ENCODE measurements around the gene RAC2.

The RAC2 gene

DNA sequence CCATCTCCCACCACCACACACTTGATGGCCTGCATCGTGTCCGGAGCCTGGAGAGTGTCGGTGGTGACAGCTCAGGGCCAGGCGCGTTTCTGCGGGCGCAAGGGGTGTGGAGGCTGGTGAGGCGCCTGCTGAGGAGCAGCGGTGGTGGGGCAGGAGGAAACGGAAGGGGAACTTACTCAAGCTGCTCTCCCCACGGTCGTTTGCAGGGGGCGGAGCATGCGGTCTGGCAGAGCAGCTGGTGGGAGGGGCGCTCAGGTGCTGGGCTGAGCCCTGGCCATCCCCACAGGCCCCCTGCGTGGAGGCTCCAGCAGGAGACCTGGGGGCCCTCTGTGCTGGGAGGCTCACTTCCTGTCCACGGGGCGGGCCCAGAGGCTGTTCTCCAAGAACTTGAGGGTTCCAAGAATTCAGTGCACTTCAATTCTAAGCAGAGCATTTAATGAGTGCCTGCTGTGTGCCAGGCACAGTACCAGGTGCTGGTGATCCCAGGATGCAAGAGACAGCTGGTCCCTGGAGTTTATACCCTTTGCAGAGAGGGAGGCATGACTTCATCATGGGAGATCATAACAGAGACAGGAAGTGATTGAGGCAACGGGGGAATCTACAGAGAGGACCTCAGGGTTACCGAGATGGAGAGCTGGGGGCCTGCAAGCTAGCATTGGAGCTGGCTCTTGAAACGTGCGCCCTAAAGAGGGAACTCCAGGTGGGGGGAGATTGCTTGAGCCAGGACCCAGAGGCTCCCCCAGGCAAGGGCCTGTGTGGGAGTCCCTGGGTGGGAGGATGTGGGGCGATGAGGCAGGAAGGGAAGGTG is at the start of gene RAC2:
TSS of gene RAC2 (minus strand) at position 156 of the 808 bp plus-strand sequence. CDS start at position 35, 121 bp downstream.
- DNase-seq (ENCODE audit: insufficient read length, low spot score) = no peak
- peak; percentile 98 for FAIRE-seq

DNA sequence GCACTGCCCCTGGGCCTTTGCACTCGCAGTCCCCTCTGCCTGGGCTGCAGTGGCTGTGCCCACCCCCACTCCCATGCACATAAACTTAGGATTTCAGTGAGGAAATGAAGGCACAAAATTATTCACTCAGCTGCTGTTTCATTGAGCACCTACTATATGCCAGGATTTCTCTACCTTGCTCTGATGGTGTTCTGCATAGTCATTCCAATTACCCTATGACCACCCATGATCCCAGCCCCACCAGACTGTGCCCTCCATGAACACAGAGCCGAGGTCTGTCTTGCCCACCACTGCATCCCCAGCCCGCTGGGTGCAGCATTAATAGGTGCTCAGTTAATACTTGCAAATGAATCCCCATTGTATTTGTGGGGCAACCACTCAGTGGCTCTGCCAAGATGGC is 49.1 kb upstream of the RAC2 start:
- FAIRE-seq (no peak), DNase-seq (ENCODE audit: insufficient read length, low spot score) (no peak)

DNA sequence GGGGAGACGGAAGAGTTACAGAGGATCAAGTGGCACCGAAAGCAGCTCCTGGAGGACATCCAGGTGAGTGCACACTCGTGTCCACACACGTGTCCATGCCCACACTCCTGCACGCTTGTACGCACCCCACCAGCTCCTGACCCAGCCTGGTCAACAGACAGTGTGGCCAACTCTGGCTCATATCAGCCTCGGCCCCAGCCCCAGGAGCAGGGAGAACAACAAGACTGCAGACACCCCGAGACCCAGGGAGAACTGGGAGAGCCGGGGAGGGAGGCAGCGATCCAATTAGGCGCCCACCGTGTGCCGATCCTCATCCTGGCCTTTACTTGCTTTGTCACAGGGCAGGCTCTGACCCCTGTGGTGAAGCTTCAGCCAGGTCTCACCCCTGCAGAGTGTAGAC is 48.6 kb upstream of the RAC2 start:
- FAIRE-seq (no peak), DNase-seq (ENCODE audit: insufficient read length, low spot score) (no peak)

DNA sequence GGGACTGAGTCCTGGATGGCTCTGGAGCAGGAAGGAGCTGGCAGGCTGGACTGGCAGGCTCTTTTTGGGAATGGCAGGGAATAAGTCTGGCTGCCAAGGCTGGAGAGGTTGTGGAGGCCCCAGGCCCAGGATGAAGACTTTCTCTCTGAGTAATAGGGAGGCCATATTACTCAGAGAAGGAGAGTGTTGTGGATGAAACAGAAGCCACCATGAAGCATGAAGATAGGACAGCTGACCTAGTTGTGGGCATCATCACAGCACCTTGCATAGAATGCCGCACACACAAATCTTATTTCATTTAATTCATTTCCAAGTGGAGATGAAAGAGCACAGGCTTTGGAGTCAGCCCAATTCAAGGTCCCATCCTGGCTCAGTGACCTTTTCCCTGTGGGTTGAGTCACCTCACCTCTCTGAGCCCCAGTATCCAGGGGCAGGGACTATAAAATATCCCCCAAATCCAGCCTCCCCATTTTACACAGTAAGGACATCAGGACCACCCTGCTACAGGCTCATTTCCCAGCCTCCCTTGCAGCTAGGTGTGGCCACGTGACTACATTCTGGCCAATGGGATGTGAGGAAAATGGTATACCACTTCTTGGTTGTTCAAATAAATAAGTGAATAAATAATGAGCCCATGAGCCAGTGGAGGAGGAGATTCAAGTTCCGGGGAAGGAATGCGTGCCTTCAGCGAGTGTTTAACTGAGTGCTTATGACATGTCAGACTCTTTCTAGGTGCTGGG is 47.7 kb upstream of the RAC2 start:
- FAIRE-seq (no peak), DNase-seq (ENCODE audit: insufficient read length, low spot score) (no peak)

DNA sequence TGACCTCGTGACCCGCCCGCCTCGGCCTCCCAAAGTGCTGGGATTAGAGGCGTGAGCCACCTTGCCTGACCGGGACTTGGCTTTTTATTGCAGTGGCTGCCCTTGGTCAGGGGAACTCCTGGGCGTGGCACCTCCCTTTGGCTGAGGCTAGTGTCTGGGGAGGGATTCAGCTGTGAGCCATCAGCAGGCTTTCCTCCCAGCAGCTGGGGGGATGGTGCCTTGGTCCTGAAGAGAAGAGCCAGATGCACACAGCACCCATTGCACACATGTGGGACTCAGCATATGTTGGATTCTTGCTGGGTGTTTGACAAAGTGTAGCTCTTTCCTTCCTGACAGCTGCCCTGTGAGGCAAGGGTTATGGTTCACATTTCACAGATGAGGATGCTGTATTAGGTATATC is 46.7 kb upstream of the RAC2 start:
- DNase-seq (ENCODE audit: insufficient read length, low spot score) (no peak), FAIRE-seq (no peak)

DNA sequence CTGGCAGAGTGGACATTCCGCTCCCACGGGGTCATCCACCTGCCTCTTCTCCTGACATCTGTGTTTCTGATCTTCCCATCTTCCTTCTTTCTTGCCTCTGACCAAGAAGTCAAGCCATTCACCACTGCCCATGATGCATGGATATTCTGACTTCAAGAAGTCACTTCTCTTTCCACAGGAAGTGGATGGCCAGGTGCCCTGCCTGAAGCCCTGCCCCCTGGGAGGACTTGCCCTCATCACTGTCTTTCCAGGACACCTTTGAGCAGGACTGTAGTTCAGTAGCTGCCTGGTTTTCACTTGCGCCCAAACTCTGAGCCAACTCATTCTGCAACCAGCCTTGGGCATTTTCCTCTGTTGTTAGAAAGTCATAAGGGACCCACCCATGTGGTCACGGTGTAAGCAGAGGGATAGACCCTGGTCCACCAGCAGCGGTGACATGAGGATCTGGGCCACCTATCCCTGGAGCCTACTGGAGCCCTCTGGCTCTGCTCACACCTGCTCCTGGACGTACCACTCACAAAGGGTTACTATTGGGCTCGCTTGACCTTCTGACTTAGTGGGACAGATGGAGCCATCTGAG is 45.2 kb upstream of the RAC2 start:
- FAIRE-seq = no peak
- DNase-seq (ENCODE audit: insufficient read length, low spot score) = no peak

DNA sequence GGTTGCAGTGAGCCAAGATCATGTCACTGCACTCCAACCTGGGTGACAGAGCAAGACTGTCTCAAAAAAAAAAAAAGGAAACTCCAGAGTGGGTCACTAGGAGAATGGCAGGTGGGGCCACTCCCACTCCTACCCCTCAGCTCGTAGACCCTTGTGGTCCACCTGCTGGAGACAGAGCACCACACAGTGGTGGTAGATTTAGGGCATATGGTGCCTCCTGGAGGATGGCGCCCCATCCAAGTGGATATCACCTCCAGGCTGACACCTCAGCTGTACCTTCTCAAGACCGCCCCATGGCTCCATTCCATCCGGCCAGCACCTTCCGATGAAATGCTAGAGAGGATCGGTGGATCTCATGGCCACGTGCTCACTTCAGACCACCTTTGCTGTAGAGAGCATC is 44.5 kb upstream of the RAC2 start:
- DNase-seq (ENCODE audit: insufficient read length, low spot score) (no peak), FAIRE-seq (no peak)

DNA sequence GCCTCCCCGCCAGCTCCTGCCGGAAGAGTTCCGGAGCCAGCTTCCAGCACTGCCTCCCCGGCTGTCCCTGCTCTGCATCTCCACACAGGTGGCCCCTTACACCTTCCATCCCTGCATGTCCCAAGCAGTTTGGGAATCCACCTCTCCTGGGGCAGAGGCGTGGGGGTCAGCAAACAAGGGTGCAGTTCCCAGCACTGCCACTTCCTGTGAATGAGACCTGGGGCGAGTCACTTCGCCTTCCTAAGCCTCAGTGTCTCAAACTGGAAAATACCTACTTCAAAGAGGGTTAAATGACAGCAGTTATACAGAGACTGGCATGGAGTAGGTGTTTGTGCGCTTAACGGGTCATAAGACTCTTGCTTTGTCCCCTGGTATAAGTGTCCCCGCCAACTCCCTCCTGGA is 43.5 kb upstream of the RAC2 start:
- DNase-seq (ENCODE audit: insufficient read length, low spot score) = no peak
- no peak for FAIRE-seq

DNA sequence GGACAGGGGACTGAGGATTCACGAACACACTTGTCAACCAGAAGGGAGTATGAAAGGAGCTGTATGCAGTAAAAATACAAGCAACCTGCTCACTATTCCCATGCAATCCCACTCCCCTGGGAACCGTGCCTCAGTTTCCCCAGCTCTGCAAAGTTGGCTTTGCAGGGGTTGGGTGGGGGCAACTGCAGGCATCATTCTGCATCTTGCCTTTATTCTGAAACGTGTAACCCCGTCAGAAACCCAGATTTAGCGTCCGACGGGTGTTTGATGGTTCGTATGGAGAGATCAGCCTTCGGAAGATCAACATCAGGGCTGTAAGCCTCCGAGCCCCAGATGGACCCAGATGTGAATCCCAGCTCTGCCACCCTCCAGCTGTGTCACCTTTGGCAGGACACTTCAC is 41.9 kb upstream of the RAC2 start:
- FAIRE-seq (no peak), DNase-seq (ENCODE audit: insufficient read length, low spot score) (no peak)

DNA sequence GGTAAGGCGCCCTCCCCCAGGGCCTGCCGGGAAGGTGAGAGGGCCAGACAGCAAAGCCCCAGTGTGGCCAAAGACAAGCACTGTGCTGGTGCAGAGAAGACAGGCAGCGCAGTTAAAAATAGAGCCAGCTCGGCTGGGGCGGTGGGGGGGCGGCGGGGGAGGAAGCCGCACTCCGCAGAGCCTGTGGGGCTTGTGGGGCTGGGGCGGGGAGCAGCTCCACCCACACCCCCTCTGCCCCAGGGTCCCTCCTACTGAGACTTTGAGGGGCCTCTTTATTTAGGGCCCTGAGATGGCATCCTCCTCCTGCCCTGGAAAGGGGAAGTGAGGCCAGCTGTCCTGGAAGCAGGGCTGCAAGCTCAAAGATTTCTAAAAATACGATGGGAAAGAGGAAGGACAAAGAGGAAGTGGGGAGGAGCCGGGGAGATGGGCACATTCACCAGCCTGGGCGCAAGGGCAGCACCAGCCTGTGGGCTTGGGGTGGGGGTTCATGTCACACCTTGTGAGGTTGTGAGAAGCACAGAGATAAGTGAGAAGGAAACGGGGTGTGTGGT is 40.8 kb upstream of the RAC2 start:
- FAIRE-seq (peak; percentile 93), DNase-seq (ENCODE audit: insufficient read length, low spot score) (no peak)

DNA sequence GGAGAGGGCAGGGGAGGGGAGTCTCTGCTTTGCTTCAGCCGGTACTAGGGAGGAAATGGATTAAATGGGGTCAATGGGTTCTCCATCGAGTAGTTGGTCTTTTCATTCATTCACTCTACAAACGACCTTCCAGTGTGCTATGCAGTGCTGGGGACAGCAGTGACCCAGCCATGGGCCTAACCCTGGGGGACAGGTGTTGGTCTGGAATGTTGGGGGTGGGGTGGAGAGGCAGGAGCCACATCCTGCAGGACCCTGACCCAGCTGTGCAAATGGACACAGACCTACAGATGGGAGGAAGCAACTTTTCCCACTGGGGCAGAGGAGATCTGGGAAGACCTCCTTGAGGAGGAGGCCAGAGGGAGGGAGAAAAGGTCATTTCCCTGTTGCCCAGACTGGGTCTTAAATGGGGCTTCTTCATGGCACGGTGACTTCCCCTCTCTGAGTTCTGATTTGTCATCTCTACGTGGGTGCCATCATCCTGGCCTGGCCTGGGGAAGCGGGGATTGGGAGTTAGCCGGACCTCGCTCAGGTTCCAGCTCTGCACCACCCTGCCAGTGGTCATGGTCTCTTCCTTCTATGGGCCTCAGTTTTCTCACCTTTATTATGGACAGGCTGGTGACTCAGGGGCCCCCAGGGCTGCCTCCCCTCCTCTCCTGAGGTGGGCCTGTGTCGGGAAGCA is 40.2 kb upstream of the RAC2 start:
- DNase-seq (ENCODE audit: insufficient read length, low spot score) (no peak), FAIRE-seq (peak; percentile 21)

DNA sequence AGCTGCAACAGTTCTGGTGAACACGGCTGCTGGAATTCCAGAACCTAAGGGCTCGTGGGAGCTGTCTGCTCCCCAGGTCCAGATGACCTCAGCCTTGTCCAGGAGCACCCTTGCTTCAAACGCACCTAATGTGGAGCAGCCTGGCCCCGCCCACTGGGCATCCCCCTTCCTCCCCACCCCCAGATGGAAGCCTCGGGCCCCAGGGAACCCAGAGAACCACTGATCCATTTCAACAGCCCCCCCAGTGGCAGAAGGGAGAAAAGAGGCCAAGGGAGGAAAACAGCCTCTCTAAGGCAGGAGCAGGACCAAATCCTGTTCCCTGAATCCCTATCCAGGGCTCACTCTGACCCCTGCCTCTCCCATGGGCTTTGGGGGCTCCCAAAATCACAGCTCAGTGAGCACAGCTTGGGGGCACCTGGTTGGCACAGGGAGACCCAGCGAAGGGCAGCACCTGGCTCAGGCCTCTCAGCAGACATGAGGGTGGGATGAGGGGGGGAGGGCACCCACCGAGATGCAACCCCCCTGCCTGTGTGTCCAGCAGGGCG is 39.4 kb upstream of the RAC2 start:
- FAIRE-seq = peak; percentile 84
- DNase-seq (ENCODE audit: insufficient read length, low spot score) = no peak

DNA sequence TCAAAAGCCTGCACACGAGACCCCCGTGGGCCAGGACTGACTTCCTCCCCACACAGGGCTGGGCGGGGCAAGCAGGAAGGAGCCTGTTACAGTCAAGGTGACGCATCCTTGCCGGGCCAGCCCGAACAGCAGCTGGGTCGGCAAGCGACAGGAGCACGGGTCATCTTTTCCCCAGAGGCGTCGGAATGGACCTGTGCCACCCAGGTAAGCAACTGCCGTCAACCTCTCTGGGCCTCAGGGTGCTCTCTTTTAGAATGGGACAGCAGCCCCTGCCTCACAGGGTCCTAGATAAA is 38.3 kb upstream of the RAC2 start, which contains the start of gene CYTH4:
TSS of gene CYTH4 (plus strand) at position 124 of the 293 bp plus-strand sequence. CDS start at position 186, 62 bp downstream.
- DNase-seq (ENCODE audit: insufficient read length, low spot score) (peak; percentile 59), FAIRE-seq (peak; percentile 97)

DNA sequence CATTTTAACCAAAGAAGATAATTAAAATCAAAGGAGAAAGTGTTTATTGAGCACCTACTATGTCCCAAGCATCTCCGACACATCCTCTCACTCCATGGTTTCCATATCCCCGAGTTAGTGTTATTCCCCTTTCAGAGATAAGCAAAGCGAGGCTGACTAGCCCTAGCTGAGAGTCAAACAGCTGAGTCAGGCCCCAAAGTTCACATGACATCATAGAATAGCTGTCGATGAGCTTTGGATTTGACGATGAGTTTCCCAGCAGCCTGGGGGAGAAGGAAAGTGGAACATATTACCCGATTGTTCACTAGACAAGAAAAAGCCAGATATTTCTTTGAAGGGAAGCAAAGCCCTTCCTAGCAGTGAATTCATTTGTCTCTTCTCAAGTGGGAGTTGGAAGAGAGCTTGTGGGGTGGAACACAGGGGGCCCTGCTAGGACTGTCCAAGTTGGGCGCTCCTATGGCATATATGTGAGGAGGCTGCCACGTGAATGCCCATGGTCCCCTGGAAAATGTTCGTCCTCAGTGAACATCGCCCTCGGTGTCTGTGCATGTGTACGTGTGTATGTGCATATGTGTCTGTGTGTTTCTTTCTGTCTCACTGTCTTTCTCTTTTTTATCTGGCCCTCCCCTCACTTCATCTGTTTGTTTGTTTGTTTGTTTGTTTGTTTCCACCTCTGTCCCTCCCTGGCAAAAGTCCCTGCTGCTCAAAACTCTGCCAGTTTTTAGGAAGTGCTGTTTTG is 37.7 kb upstream of the RAC2 start:
- DNase-seq (ENCODE audit: insufficient read length, low spot score) (no peak), FAIRE-seq (no peak)

DNA sequence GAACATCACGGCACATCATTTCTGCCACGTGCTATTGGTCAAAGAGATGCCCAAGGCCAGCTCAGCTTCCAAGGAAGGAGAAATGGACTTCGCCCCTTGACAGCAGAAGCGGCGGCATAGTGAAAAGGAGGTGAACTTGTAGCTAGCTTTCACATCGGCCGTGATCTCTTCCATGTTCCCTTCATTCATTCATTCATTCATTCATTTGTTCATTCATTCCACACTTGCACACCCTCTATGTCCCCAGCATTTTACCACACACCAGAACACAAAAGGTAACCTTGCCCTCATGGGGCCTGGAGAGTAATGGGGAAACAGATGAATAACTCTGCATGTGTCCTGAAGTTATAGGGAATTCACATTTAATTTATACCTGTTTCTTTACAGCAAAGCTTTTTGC is 37.1 kb upstream of the RAC2 start:
- DNase-seq (ENCODE audit: insufficient read length, low spot score) (no peak), FAIRE-seq (peak; percentile 4)

DNA sequence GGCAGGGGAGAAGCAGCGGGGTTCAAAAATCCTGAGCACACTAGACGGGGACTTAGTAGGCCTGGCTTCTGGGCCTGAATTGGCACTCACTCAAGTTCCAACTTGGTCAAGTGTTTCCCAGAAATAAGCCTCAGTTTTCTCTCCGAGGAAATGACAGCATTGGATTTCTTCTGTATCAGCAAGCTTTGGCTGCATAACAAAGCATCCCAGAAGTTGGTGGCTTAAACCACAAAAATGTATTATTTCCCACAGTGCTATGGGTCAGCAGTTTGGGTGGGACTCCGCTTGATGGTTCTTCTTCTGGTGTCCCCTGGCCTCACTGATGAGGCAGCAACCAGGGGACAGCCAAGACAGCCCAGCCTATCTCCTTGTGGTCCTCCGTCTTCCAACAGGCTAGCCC is 36.6 kb upstream of the RAC2 start:
- FAIRE-seq (no peak), DNase-seq (ENCODE audit: insufficient read length, low spot score) (no peak)

DNA sequence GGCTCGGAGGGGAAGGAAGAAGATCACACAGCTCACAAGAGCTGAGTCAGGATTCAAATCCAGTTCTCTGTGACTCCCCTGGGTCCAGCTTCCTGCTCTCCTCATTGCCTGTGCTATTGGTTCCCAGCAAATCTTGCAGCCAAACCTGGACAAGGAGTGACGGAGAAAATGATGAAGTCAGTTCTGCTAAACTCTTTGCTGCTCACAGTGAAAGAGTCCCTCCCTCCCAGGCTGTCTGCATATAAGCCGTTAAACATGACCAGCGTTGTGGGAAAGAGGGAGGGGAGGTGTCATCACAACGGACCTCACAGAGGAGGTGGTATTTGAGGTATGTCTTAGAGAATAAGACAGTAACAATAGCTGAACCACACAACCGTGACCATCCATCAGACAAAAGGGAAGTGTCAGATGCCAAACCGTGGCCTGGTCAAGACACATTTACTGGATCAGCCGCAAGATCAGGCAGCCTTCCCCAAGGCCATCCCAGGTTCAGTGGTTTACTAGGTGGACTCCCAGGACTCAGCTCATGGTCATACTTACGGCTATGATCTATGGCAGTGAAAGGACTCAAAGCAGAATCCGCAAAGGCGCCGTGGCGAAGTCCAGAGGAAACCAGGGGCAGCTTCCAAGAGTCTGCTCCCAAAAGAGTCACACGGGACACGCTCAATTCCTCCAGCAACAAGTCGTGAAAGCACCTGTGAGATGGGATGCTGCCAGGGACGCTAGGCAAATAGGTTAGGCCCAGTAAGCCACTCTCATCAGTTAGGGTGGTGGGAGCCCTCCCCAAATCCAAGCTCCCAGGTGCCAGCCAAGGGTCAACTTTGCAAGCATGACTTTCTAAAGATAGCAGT is 35.5 kb upstream of the RAC2 start:
- DNase-seq (ENCODE audit: insufficient read length, low spot score) (no peak), FAIRE-seq (no peak)

DNA sequence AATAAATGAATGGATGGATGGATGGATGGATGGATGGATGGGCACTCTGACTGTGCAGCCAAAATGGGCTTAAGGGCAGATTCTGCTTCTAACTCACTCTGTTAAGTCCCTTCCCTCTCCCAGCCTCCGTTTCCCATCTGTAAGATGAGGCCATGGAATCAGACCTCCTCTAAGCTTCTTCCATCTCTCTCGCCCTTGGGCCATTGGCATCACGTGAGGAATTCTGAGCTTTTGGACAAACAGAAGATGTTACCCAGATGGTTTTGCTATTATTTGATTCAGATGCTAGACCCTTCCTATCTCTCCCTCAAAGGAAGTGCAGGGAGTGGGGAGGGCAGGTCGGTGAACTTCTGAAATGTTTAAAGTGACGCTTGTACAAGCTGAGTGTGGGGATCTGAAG is 34.2 kb upstream of the RAC2 start:
- no peak for DNase-seq (ENCODE audit: insufficient read length, low spot score)
- FAIRE-seq = no peak

DNA sequence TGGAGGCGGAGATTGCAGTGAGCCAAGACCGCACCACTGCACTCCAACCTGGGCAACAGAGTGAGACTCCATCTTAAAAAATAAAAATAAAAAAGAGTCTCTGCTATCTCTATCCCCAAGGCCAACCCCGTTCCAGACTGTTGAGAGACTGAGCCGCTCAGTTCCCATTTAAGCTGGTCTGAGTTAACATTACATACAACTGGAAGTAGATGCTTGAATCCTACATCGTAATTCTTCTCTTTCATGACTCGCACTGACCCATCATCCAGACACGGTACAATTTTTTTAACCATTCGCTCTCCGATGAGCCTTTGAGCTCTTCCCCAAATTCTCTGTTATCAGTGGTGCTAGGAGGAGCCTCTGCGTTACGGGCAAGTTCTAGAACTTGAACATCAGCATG is 33.3 kb upstream of the RAC2 start:
- FAIRE-seq = no peak
- DNase-seq (ENCODE audit: insufficient read length, low spot score) = no peak

All from GM19239 (cell line).